IPS DF 4.7 (cell line): ENCODE data around the gene ZNF816.
"Not testable (repeated sequence)": the region's sequence is repeated elsewhere in the genome, so short reads cannot be mapped to it uniquely, and the experiment has no call there.

Experiments
- DNase-seq: peaks from one replicate; pipeline ENCODE4 v3.0.0-alpha.2; 2013; ENCODE audit warnings: low spot score; ENCODE audit errors: extremely low read depth

The ZNF816 gene

DNA sequence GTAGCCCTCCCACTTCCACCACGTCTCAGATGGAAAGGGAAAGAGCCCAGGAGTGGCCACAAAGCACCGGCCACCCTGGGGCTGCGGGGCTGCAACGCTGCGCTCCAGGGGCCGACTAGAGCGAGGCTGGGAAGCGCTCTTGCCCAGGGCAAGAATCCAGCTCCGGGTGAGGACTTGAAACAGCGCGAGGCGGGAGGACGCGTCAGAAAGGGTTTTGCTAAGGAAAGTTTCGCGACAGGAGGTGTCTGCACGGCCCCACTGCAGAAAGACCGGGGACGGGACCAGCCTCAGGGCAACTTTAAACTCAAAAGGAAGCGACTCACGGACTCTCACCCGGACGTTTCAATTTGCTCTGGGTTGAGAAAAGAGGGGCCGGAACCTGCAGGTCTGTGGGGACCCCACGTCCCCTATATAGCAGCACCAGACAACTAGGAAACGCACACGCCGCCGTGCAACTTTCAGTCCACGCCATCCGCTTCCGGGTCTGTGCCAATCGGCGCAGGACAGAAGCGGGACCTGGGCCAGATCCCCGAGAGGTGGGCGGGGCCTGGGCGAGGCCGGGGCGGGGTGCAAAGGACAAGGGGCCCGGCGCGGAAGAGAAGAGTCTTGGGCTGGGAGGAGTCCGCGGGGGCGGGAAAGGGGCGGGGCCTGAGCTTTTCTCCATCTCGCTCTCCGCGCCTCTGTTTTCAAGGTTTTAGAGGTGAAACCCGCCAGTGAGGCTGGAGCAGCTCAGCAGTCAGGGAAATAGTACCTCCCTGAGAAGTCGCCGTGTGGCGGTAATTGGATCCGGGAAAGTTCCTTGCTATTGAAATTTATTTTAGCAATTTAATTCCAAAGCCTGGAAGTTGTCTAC is at the start of gene ZNF816:
ZNF816 (minus strand) TSS at position 488 of the 853 bp plus-strand sequence. CDS start 6,792 bp downstream, outside the sequence.
- peak; percentile 58 for DNase-seq

DNA sequence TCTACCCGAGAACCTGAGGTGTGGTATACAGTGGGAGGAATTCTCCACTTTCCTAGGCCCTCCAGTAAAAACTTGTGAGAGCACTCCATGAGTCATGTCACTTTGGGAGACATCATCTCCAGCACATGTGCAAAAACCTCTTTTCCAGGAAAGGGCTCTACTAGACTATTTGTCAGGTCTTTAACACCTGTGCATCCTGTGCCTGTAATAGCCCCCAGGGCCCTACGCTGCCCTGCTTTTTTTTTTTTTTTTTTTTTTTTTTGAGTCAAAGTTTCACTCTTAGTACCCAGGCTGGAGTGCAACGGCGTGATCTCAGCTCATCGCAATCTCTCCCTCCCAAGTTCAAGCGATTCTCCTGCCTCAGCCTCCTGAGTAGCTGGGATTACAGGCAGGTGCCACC is 49.3 kb upstream of the ZNF816 start:
- DNase-seq, result no peak

DNA sequence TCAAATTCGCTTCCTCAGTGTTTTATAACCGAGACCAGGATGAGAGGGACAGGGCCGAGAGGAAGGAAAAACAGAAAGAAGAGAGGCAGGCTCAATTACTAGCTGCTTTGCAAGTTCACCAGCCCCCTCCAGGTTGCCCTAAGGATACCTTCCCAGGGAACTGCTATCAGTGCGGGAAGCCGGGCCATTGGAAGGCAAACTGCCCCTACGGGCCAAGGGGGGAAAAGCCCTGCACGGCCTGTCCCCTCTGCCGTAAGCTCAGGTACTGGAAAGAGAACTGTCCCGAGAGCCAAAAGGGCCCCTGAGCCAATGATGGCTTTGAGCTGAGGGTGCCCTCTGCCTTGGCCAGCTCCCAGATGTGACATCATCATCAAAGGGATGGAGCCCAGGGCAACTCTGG is 47.8 kb upstream of the ZNF816 start:
- no peak for DNase-seq

DNA sequence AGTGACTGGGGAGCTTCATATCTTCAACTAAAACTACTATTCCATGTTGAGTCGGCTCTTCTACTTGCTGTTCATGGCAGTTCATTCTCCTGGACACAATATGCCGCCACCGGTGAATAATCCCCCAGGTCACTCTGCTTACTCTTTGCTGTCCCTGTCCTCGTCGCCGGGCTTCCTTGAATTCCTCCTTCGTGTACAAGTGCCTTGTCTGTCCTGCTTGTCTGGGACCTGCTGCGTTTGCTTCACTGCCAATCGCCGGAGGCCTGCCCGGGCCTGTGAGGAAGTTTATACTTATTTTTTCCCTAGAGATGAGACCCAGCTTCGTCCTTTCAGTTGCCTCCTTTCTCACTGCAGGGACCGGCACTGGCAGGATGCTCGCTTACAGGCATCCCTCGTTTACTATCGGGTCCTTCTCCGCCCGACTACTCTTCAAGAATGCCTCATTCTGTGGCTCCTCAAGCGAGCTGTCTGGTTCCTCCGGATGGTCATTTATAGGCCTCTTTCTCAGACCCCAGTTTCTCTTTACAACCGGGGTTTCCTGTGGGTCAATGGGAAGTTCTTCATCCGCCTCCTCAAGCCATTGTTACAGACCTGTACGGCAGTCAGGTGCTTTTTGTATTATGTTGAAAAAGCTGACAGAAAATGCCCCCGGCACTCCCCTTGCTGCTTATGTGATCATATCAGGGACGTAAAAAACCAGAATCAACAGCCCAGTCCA is 45.5 kb upstream of the ZNF816 start:
- DNase-seq, result no peak

DNA sequence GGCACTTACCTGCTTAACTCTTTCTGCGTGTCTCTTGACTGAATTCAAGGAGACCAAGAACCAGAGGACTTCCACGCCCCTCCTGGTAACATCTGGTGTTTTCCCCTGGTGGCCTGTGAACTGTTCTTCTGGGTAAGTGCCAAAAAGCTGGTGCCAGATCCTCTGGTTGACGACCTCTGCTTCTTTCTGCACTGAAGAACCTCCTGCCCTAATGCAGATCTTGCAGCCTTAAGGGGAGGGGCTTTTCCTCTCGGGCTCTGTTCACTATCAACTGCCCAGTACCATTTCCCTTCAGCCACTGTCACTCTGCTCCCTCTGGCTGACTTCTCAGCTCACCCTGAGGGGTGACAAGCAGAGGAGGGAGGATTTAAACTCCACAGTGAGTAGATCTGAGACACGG is 44.9 kb upstream of the ZNF816 start:
- no peak for DNase-seq

DNA sequence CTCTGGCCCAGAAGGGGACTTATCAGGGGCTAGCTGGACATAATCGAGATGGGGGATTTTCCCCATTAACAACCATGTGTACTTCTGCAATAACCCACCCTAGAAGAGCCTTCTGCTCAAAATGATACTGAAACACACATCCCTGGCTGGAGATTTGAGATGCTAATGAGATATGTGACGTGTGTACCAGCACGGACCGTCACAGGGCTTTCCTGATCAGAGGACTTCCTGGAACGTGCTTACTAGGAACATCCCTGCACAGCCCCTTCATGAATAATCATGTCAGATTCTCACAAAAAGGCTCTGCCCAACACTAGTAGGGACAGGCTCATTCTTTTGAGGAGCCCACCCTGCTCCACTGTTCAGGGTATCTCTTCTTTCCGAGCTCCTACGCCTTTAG is 44.5 kb upstream of the ZNF816 start:
- DNase-seq, result no peak

DNA sequence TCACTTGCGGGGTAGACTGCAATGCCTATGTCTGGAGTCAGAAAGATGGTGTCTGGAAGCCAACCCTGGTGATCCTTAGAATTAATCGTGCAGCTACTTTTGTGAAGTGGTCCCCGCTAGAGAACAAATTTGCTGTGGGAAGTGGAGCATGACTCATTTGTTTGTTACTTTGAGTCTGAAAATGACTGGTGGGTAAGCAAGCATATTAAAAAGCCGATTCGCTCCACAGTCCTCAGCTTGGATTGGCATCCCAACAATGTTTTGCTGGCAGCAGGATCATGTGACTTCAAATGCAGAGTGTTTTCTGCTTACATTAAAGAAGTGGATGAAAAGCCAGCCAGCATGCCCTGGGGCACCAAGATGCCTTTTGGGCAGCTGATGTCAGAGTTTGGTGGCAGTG is 41.6 kb upstream of the ZNF816 start:
- no peak for DNase-seq

DNA sequence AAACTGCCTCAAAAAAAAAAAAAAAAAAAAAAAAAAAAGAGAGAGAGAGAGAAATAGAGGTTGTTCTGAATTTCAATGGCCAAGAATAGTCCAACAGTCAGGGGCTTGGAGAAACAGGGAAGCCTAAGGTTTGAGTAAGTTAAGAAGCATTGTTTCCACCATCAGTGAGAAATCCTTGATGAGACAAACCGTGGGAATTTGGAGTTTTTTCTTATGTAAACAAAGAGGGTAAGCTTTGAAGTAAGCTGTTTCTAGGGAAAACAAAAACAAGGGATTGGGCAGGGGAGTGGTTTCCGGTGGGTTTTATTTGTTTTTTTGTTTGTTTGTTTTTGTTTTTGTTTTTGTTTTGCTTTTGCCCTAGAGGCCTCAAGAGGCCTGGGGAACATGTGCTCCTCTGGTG is 39.8 kb upstream of the ZNF816 start:
- no peak for DNase-seq

DNA sequence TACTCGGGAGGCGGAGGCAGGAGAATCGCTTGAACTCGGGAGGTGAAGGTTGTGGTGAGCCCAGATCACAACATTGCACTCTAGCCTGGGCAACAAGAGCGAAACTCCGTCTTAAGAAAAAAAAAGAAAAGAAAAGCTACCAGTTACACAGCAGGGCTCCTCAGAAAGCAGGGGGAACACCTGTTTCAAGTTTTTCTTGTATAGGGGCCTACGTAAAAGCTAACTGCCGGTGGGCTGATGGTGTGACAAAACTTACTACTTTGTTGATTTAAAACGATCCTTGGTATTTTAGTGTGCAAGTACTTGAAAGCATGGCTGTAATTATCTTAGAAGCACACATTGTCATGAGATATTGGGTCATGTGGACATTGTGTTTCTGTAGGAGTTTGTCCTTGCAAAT is 35.3 kb upstream of the ZNF816 start:
- no peak for DNase-seq

DNA sequence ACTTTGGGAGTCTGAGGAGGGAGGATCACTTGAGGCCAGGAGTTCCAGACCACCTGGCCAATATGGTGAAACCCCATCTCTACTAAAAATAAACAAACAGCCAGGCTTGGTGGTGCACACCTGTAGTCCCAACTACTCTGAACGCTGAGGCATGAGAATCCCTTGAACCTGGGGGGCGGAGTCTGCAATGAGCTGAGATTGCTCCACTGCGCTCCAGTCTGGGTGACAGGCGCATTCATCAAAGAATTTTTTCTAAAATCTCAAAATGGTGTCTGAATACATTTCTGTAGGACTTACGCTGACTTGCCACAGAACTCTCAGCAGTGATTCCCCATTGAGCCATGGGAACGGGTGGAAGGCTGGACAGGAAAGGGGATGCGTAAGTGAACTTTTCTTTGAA is 33.0 kb upstream of the ZNF816 start:
- DNase-seq, result no peak

DNA sequence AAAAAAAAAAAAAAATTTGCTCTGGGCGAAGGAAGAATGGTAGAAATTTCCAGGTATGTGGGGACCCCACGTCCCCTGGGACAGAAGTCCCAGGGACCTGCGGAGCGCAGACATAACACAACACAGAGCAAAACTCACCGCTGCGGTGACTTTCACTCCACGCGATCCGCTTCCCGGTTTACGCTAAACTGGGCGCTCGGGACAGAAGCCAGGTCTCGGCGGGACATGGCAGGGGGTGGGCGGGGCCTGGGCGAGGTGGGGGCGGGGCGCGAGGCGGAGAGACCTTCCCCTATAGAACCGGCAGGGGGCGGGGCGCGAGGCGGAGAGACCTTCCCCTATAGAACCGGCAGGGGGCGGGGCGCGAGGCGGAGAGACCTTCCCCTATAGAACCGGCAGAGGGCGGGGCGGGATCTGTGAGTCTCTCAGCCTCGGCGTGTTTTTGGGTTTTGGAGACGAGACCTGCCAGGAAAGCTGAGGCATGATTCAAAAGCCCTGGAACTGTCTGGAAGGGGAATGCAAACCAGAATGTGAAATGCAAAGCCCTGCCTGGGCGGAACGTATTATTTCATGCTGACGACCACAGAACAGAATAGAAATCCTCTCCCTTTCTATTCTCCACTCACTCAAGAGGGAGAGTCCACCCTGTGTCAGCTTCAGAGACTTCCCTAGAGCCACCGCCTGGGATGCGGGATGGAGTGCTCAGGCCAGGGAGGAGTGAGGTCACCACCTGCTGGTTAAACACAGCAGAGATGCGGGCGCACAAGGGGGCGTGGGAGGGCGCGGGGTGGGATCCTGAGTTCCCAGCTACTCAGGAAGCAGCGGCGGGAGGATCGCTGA is 30.9 kb upstream of the ZNF816 start:
- no peak for DNase-seq

DNA sequence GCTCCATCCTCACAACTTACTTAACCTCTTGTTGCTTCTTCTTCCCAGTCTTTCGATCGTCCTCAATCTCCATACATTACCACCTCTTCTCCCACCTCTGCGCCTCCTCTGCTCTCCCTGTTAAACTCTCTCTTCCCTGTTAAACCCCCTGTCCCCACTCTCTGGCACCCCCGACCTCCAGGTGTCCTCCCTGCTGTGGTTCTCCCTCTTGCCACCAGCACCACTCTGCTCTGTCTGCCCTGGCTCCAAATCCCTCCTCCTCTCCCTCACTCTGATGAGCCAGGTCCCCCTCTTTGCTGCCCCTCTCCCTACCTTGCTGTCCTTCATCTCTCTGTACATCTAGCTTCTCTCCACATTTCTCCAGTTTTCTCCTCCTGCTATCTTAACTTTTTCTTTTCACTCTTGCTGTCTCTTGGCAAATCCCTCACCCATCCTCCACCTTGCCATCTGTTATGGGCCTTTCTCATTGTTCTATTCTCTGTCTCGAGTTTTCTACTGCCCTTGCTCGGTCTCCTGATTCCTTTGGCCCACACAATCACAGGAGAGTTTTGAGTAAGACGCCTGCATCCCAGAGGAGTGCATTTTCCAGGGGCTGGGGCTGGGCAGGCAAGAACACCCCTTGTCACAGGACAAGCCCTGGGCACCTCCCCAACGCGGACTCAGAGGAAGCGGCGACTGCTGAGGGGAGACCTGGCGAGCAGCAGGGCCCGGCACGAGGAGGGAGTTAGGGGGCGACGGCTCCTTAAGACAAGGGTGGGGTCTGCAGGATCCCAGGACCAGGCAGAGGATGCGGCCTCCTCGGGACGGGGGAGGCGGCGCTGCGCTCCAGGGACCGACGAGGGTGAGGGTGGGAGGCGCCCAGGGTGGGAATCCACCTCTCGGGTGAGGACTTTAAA is 29.7 kb upstream of the ZNF816 start:
- DNase-seq, result no peak

DNA sequence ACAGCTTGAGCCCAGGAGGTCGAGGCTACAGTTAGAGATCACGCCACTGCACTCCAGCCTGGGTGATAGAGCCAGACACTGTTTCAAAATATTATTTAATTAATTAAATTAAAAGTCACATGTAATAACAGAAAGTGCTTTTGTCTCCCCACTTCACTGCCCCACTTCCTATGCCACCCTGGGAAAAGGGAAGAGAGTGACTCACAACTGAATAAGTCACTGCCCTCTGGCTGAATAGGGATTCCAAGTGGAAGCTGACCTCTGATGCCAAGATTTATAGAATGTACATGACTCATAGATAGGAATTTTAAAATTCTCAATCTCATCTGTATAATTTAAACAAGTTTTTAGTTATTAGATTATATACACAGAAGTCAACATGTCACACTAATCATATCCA is 28.8 kb upstream of the ZNF816 start:
- no peak for DNase-seq

DNA sequence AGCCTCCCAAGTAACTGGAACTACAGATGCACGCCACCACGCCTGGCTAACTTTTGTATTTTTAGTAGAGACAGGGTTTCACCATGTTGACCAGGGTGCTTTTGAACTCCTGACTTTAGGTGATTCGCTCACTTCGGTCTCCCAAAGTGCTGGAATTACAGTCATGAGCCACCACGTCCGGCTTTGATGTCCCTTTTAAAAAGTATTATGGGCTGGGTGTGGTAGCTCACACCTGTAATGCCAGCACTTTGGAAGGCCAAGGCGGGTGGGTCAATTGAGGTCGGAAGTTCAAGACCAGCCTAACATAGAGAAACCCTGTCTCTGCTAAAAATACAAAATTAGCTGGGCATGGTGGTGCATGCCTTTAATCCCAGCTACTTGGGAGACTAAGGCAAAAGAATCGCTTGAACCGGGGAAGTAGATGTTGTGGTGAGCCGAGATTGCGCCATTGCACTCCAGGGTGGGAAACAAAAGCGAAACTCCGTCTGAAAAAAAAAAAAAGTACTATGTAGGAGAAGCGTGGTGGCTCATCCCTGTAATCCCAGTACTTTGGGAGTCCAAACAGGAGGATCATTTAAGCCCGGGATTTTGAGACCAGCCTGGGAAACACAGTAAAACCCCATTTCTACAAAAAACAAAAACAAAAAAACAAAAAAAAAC is 28.2 kb upstream of the ZNF816 start:
- no peak for DNase-seq

DNA sequence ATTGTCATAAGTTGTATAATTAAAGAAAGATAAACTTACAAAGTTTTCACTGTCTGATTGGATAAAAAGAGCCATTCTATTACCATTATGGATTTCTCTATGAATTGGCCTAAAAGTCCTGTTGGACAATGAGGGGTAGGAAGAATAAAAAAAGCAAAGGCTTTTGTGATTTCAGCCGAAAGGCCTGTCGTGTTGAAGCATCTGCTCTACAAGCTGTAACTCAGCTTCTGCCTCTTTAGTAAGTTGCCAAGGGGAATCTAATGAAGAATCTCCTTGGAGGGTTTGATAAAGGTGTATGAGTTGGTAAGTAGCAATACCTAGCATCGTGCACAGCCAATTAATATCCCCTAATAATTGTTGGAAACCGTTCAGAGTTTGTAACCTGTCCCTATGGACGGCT is 25.8 kb upstream of the ZNF816 start:
- DNase-seq, result no peak

DNA sequence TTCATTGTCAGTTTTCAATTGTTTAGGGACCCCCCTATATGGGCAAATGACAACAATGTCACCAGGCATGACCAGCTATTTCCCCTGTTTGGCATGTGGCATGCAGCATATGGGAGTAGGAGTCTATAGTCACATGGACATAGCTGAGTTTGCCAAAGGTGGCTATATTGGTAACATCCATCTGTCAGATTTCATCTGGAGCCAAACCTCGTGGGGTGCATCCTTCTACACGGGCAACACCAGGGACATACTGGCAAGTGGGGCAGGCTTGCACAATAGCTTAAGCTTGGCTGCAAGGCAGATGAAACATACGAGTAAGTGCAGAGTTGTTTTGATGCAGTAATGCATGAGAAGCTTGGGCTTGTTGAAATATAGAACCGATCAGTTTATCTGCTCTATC is 24.5 kb upstream of the ZNF816 start:
- no peak for DNase-seq

DNA sequence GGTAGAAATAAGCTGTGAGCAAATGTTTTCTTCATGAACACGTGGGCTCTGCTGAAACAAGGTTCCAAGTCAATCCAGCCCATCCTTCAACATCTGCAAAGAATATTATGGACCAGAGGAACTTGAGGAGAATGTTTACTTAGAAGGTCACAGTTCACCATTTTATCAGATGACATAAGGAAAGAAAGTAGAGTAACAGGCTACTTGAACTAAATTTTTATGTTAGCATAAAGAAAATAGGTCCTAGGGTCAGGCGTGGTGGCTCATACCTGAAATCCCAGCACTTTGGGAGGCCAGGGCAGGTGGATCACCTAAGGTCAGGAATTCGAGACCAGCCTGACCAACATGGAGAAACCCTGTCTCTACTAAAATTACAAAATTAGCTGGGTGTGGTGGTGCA is 20.5 kb upstream of the ZNF816 start:
- not testable (repeated sequence) for DNase-seq

DNA sequence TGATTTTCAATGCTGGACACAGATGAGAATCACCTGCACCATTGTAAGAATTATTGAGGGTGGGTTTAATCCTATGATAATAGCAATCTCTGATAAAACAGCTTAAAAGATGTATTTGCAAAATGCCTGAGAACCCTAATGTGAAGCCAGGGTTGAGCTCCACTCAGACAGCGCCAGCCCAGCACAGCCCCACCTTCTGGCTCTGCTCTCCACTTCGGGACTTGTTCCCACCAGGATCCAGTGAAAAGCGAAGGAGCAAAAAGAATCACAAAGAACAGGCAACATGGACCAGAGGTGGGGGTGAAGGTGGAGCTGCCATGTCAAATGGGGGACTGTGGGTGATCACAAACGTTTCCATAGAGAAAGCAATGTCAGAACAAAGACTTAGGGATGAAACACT is 18.6 kb upstream of the ZNF816 start:
- no peak for DNase-seq

DNA sequence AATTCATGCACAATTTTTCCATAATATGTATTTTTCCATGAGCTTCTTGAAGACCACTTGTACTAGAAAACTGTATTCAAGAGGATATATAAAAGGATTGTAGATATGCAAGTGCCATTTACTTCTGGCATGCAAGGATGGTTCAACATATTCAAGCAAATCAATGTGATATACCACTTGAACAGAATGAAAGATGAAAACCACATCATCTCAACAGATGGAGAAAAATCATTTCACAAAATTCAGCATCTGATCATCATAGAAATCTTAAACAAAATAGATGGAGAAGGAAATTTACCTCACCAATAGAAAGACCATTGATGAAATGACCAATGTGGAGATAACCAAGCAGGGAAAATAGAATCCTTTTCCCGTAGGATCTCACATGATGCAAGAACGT is 5.1 kb upstream of the ZNF816 start:
- DNase-seq, result no peak

DNA sequence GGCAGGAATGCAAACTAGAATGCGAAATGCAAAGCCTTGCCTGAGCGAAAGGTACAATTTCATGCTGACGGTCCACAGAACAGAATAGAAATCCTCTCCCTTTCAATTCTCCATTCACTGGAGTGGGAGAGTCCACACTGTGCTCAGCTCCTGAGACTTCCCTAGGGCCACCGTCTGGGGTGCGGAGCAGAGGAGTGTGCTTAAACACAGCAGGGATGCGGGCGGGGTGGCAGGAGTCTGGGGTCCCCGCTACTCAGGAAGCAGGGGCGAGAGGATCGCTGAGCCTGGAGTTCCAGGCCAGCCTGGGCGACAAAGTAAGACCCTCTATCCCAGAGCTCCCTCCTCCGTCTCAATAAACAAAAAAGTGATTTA is 552 bp upstream of the ZNF816 start:
- DNase-seq, result no peak

DNA sequence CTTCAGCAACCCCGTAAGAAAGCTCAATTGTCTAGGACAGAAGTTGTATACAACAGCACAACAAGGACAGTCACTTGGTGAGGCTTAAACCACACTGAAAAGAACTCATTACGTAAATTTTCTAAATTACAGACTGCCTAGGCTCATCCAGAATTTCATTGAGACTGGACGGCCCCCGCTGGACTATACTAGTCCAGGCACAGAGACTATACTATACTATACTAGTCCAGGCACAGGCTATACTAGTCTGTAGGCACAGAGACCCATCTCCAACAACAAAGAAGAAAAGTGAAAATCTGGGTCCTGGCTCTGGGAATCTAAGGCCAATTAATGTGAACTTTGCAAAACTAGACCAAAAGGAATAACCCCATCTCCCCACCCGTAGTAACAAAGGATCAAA is 700 bp downstream of the ZNF816 start:
- DNase-seq, result no peak
